Stimulated activated naive CD4-positive, alpha-beta T cell (primary cell): Measurements from ENCODE around the gene CEP104.

Experiments used
- DNase-seq, 6 experiments: peaks; one replicate each; lab custom pipeline; 2025; lab: John Stamatoyannopoulos, UW

CEP104 gene

GRCh38 chr1:3799976-3800685 lies 56.9 kb downstream of the CEP104 start:
- no peak for DNase-seq

GRCh38 chr1:3796215-3797061 lies 60.6 kb downstream of the CEP104 start, which contains the start of gene LRRC47:
TSS of gene LRRC47 (minus strand) at chr1:3796498. CDS start at chr1:3796476, 22 bp downstream.
- peak; percentile 87 to 93 (median 91) for DNase-seq

DNA sequence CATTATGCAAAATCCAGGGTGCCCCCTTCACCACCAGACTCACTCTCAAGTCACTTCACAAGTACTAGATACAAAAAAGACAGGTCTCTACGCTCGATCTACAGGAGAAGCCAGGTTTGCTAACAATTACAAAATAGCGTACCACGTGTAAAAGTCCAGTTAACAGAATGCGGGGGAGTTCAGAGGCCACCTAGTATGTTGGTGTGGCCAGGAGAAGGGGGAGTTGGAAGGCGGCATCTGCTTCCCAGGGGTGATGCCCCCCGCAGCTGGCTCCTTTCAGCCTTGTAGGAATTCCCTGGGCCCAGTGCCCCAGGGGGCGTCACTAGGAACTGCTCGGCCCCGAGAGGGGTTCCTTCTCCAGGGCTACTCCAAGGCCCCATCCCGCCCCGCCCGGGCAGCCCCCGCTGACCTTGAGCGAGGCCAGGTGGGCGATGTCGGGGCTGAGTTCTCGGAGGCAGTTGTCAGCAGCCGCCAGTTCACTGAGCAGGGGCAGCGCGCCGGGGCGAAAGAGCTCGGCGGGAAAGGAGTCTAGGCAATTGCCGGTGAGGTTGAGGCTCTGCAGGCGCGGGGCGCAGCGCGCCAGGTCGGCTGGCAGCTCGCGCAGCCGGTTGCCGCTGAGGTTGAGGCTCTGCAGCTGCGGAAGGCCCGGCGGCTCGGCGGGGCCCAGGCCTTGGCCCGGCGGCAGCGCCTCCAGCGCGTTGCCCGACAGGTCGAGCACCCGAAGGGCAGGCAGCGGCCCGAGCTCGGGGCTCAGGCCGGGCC lies 61.4 kb downstream of the CEP104 start:
- no peak for DNase-seq

DNA sequence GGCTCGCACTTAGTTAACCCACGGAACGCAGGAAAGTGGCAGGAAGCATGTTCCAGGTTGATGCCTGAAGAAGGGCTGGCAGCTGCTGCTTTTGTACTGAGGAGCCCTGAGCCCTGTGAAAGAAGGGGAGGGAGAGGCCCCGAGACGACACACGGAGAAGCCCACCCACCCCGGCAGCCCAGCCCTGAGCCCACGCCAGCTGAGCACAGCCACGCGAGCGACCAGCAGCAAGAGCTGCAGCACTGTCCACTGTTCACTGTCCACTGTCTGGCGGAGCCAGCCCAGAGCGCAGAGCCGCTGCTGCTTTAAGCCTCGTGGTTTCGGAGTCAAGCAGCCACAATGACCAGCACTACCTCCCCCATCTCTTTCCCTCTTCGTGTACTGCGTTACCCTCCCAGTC lies 66.1 kb downstream of the CEP104 start:
- DNase-seq = no peak

GRCh38 chr1:3790500-3790923 lies 66.5 kb downstream of the CEP104 start:
- no peak for DNase-seq

DNA sequence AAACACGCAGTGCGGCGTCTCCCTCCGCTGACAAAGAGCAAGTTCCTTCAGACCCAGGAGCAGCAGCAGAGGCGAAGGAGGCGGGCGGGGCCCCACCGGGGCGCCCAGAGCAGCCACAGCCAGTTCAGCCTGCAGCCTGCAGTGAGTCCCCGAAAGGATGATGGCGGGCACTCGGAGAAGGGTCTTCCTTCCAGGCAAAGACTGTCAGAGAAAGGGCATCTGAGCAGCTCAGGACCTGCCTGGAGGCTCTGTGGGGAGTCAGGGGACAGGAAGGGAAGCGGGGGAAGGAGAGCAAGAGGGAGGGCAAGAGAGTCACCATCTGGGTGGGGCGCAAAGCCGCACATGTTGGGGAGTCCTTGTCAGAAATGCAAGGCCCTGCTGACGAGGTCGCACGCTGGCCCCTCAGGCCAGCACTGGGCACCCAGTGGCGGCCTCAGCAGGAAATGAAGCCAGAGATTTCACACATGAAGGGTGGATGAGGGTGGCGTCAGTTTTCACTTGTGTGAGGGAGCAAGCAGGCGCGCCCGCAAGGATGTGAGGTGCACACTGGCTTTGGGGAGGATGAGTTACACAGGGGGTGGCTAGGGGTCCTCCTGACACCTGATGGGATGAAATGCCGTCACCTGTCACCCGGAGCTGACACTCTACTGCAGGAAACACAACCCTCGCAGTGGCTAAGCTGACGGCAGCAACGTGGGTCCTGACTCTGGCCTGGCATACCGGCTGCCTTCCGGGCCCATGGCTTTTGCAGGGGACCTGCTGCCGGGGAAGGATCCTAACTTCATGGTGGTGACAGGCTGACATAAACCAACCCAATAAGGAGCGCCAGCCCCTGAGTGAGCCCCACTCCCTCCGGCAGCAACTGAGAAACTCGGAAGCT lies 67.3 kb downstream of the CEP104 start:
- DNase-seq = no peak

DNA sequence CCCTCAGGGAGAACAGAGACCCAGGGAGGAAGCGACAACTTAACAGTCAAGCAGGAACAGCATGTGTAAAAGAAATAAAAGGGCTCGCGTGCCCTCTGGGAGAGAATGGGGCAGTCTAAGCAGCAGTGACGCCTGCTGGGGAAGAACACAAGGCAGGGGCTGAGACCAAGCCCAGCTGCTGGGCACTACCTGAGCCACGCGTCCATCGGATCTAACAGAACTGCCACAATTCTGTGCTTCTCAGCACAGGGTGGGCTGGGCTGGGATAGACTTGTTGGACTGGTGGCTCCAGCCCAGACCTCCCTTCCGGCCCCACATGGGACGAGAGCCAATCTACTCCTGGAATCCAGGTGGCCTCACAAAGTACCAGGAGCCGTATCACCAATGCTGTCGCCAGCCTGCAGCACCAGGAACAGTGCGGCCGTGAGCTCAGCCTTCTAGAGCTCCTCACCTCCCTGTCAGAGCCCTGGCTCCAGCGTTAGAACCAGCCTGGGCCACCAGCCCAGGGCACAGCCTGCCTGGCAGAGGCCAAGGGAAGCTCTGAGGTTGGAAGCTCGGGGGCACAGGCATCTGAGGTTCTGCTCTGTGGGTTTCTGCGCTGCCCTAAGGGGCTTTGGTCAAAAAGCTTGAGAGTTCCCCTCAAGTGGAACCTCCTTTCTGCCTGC lies 68.1 kb downstream of the CEP104 start:
- no peak for DNase-seq

GRCh38 chr1:3787745-3788605 lies 69.0 kb downstream of the CEP104 start:
- no peak for DNase-seq

DNA sequence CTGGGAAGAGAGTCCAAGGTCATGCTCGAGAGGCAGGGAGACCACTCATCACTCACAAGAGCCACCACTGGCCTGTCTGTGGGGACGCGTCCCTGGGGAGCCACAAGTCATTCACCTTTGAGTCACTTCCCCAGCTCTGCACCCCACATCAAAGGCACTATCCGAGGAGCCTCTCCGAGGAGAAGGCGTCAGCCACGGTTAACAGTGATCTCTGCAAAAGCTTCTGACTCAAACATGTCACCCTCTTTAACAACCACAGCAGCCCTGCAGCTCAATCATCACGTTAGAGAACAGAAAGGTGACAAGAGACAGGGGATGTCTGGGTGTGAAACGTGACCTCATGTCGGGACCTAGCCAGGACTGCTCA lies 69.7 kb downstream of the CEP104 start:
- no peak for DNase-seq

DNA sequence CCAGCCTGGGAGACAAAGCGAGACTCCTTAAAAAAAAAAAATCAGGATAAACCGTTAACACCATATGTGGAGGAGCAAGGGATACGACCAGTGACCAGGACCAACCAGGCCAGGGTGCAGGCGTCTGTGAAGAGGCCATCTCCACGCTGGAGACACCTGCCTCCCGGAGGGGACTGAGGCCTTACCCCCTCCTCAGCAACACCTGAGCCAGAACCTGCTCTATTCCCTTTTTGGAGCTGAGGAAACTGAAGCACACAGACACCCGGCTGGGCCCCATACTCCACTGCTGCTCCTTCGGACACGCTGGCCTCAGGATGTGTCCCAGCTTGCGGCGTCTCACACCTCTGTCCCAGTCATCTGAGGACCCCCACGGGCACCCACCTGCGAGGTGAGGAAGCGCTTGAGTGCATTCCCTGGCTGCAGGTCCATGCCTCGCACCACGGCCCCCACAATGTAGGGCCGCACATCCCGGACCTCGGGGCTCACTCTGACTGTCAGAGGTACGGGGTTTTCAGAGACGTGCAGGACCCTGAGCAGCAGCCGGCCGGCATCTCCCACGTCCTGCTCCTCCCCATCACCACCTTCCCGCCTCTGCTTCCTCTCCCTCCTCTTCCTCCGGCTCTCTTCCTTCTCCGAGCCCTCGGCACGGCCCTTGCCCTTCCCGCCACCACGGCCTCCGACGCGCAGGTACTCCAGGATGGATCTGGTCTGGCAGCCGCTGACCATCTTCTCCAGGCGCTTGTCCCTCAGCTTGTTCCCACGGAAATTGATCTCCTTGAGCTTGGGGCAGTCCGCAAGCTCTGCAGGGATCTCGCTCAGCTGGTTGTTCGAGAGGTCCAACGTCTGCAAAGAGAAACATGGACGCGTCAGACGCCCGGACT lies 70.3 kb downstream of the CEP104 start:
- no peak for DNase-seq

DNA sequence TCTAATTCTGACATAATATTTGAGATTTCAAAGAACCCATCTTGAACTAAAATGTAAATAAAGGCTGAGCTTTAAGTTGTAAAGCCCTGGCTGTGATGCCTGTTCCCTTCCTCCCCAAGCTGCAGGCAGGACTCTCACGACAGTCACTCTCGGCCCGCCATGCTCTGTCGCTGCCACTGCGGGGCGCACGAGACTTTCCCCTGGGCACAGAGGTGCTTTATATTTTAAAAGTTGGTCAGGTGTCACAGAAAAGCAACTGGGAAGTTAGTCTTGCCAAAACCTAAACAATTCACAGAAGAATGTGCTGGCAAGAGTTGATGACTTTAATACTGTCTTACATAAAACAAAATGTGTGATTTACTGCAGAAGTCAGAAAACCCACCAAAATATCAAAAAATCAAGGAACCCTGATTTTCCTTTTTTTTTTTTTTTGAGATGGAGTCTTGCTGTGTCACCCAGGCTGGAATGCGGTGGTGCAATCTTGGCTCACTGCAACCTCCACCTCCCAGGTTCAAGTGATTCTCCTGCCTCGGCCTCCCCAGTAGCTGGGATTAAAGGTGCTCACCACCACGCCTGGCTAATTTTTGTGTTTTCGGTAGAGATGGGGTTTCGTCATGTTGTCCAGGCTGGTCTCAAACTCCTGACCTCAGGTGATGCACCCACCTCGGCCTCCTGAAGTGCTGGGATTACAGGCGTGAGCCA lies 71.4 kb downstream of the CEP104 start:
- no peak for DNase-seq

DNA sequence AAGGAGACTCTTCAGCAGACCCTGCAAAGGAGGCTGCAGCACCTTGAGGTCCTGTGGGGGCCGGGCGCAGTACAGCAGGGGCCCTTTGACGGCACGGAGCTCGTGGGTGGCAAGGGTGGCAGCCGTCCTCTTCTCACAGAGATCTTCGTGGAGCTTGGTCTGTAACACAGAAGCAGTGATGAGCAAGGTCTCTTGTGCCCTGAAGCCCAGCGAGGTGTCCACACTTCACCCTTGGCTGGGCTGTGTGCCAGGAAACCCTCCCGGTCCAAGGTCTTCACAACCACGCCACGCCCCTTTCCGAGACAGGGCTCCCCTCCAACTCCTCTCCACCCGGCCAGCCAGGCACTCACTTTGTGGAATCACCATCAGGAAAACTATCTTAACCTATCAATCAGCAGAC lies 72.0 kb downstream of the CEP104 start:
- no peak for DNase-seq

GRCh38 chr1:3783651-3784474 lies 73.1 kb downstream of the CEP104 start:
- DNase-seq = no peak

GRCh38 chr1:3780901-3781300 lies 76.1 kb downstream of the CEP104 start:
- DNase-seq = no peak

DNA sequence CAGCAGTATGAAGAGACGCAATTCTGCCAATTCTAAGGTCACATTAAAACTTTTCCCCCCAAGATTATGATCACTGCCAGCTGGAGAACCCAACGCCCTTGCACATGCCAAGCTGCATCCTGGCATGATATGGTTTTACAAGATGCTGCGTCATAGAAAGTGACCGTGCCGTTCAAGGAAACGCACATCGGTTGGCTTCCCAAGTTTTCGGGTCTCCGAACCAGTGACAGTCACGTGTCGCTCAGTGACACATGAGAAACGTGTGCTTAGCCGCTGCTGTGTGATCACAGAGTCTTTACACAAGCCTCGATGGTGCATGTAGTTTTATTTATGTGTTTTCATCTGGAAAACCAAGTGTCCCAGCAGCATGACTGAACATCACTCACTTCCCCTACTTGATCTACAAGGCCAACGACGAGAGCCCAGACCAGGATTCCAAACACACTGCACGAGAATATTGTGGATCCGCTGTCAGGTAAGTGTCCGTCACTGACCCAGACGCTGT lies 77.0 kb downstream of the CEP104 start:
- no peak for DNase-seq

DNA sequence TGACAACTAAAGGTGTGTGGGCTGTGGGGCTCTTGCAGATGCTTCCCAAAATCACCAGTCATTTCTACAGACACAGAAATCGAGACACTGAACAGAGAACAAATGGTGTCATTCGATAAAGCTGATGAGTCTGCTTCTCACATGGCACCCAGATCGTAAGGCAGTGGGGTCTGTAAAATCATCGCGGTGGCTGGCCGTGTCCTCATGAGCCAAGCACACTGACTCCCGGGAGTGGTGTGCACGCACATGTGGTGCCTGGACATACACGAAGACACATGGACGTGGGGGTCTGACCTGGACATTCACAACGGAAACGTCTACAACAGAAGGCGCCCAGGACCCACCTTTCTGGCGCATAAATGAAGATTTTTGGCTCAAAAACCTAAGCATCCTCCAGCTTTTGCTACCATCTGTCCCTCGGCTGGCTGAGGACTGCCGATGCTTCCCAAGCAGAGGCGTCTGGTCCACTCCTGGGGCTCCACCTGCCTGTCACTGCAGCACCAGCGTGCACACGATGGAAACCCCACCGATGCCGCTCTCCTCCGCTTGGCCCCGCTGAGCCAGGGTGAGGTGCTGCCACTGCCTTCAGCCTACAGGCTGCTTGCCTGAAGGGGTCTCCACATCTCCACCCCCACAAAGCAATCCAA lies 77.6 kb downstream of the CEP104 start:
- no peak for DNase-seq
